Spinal cord (tissue), 10 donors: ENCODE measurements around the gene FRMPD2. TPM values are rescaled to one million over a fixed set of nuclear protein-coding genes. Genes with fewer than 3 reads are reported as not detected.
"Not testable (repeated sequence)": the region's sequence is repeated elsewhere in the genome, so short reads cannot be mapped to it uniquely, and the experiment has no call there.

Experiments
- DNase-seq, 6 donors: peaks; one replicate each; pipeline versions ENCODE4 v3.0.0 to v3.0.0-alpha.2; 2013 to 2015; ENCODE audit warnings: low spot score in 6 of 6, low read depth in 4 of 6
- H3K27ac ChIP-seq: one replicate; pipeline ENCODE4 v1.5.1; 2013; ENCODE audit warnings: low read depth, low read length, control low read depth
- H3K27me3 ChIP-seq: one replicate; pipeline ENCODE4 v1.6.1; 2013; ENCODE audit warnings: low read length; ENCODE audit not compliant: control insufficient read depth, insufficient read depth
- H3K36me3 ChIP-seq: one replicate; pipeline ENCODE4 v1.6.1; 2013; ENCODE audit warnings: low read length; ENCODE audit not compliant: control insufficient read depth, insufficient read depth
- H3K4me1 ChIP-seq: one replicate; pipeline ENCODE4 v1.6.1; 2013; ENCODE audit warnings: low read length; ENCODE audit not compliant: control insufficient read depth, insufficient read depth
- H3K4me3 ChIP-seq: one replicate; pipeline ENCODE4 v1.5.1; 2013; ENCODE audit warnings: low read depth, low read length, control low read depth
- H3K9me3 ChIP-seq: one replicate; pipeline ENCODE4 v1.6.1; 2013; ENCODE audit warnings: low read length; ENCODE audit not compliant: control insufficient read depth, insufficient read depth
- WGBS: methylation state at CpG from one replicate; pipeline ENCODE4 v1.1.5; 2013; ENCODE audit warnings: missing lambda C conversion rate; ENCODE audit not compliant: insufficient coverage; 5-methylcytosine and 5-hydroxymethylcytosine counted together
- polyA plus RNA-seq, 2 donors: library from polyadenylated mRNA; unstranded; fragments of 120-200 nt; gene quantifications; one replicate each; pipeline ENCODE4 v1.2.1, GENCODE V29; 2013; ENCODE audit not compliant: insufficient read length in 2 of 2
- total RNA-seq, 2 donors: library from RNA; depleted of rRNA in 1 of 2; stranded (reverse); fragments of 120-200 nt in 1 of 2; fragments of >200 nt in 1 of 2; gene quantifications; one replicate each; pipeline versions ENCODE4 v1.2.3 to v1.2.4, GENCODE V29; 2013 to 2014
- donor health status: healthy.

FRMPD2 gene
- total and polyA plus RNA-seq, 4 donors: 5.5 to 14.9 (median 14.1) TPM

- not testable (repeated sequence) for H3K4me3 ChIP-seq, H3K36me3 ChIP-seq, H3K27me3 ChIP-seq, H3K9me3 ChIP-seq, H3K4me1 ChIP-seq, H3K27ac ChIP-seq, DNase-seq
- WGBS: no CpG with 5 or more reads among the region's 2 CpGs
Measured at GRCh38 chr10:48126251-48126650, 148.2 kb downstream of the FRMPD2 start.

DNA sequence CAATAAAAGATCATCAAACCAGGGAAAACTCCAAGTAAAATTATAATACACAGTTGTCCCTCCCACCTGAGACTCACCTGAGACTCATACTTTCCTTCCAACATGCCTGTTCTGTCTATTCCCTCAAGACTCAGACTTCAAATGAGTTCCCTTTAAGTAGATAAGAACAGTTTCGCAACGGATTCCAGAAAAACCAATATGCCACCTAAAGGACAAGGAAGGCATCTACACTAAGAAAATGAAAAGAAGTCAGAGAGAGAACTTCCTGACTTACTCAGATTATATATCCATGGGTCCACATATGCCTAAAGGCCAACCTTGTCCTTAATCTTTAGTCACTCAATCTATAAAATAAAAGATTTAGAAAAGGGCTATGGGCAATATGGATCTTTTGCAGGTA lies 148.9 kb downstream of the FRMPD2 start:
- H3K27ac ChIP-seq, DNase-seq, H3K4me1 ChIP-seq, H3K27me3 ChIP-seq, H3K36me3 ChIP-seq, H3K4me3 ChIP-seq, H3K9me3 ChIP-seq: not testable (repeated sequence)
- WGBS: no CpG with 5 or more reads among the region's 2 CpGs

DNA sequence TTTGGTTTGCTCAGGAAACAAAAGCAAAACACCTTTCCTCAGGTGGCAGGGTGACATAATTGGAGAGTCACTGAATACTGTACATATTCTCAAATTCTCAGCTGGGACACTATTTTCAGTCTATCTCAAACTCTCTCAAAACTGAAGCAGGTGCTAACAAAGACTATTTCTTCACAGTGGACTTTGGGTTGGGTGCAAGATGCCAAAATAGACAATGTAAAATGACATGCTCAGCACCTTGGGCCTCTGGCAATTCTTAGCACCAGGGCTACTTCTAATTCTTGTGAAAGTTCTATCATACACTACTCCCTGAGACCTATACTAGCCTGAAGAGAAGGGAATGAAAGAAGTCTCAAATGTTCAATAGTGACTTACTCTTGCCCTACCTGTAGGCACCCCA lies 151.9 kb downstream of the FRMPD2 start:
- not testable (repeated sequence) for H3K27me3 ChIP-seq, H3K27ac ChIP-seq, H3K4me3 ChIP-seq, H3K4me1 ChIP-seq, DNase-seq, H3K9me3 ChIP-seq, H3K36me3 ChIP-seq

GRCh38 chr10:48110277-48110676 lies 164.2 kb downstream of the FRMPD2 start:
- H3K4me3 ChIP-seq, H3K4me1 ChIP-seq, H3K27ac ChIP-seq, DNase-seq, H3K27me3 ChIP-seq, H3K9me3 ChIP-seq, H3K36me3 ChIP-seq: not testable (repeated sequence)
- WGBS: no CpG with 5 or more reads among the region's 3 CpGs

Other genes with a start within 250 kb of the FRMPD2 start
- gene MAPK8, start 32.0 kb upstream of the FRMPD2 start, total RNA-seq: 100 to 1,000 TPM in 1 of 2 donors, 10 to 100 TPM in 1; 83.8 to 107 TPM
- gene MAPK8, start 32.0 kb upstream of the FRMPD2 start, polyA plus RNA-seq: 10 to 100 TPM; 75.8 to 93.5 TPM